PC-3 (cell line): ENCODE measurements around the gene PDP2.

ENCODE experiments used
- CTCF ChIP-seq: fragments of 300-600 bp; sonication (generic); conservative IDR thresholded peaks from 2 replicates; pipeline ENCODE4 v1.5.1; 2017; ENCODE audit warnings: antibody characterized with exemption, low read depth, mild to moderate bottlenecking, low read length
- EZH2 ChIP-seq: fragments of 300-600 bp; sonication (generic); IDR thresholded peaks from one replicate; pipeline ENCODE4 v1.6.1; 2017; ENCODE audit warnings: antibody characterized with exemption, mild to moderate bottlenecking, low read length; ENCODE audit not compliant: unreplicated experiment

- TF ChIP-seq CTCF (no peak), EZH2 (no peak)
Observed at GRCh38 chr16:66850115-66850815, 30.1 kb upstream of the PDP2 start.
